Choroid plexus epithelial cell (primary cell): ENCODE data around the gene ISCA2.

ENCODE experiments used
- DNase-seq: peaks from one replicate; pipeline ENCODE4 v3.0.0-alpha.2; 2010; ENCODE audit warnings: low read depth
- H3K4me3 ChIP-seq: 2 replicates; pipeline ENCODE4 v1.5.1; 2011; ENCODE audit warnings: low read depth, mild to moderate bottlenecking, control low read depth, low read length, moderate library complexity
- CTCF ChIP-seq: conservative IDR thresholded peaks from 2 replicates; pipeline ENCODE4 v1.5.1; 2011; ENCODE audit warnings: low read depth, mild to moderate bottlenecking, control low read depth, inconsistent platforms, low read length, moderate library complexity

Gene ISCA2

GRCh38 chr14:74474376-74474775 lies 19.2 kb upstream of the ISCA2 start:
- H3K4me3 ChIP-seq: no peak overlapping the region
- no peak for DNase-seq
- TF ChIP-seq CTCF: no peak

- no peak for TF ChIP-seq CTCF
Observed at GRCh38 chr14:74475678-74476077, 17.9 kb upstream of the ISCA2 start.

GRCh38 chr14:74476107-74476506 lies 17.5 kb upstream of the ISCA2 start:
- no peak for TF ChIP-seq CTCF
- DNase-seq: no peak

More at GRCh38 chr14:74475678-74476077, 17.9 kb upstream of the ISCA2 start:
- no peak overlapping the region for H3K4me3 ChIP-seq
- DNase-seq: peak; percentile 61

GRCh38 chr14:74476607-74477006 lies 17.0 kb upstream of the ISCA2 start:
- TF ChIP-seq CTCF: no peak

More at GRCh38 chr14:74476107-74476506, 17.5 kb upstream of the ISCA2 start:
- H3K4me3 ChIP-seq: no peak overlapping the region

GRCh38 chr14:74478996-74479635 lies 14.4 kb upstream of the ISCA2 start:
- DNase-seq: peak; percentile 44
- TF ChIP-seq CTCF: peak; percentile 74

More at GRCh38 chr14:74476607-74477006, 17.0 kb upstream of the ISCA2 start:
- no peak for DNase-seq
- no peak overlapping the region for H3K4me3 ChIP-seq

GRCh38 chr14:74480046-74480445 lies 13.5 kb upstream of the ISCA2 start:
- TF ChIP-seq CTCF: no peak

More at GRCh38 chr14:74478996-74479635, 14.4 kb upstream of the ISCA2 start:
- H3K4me3 ChIP-seq: no peak overlapping the region

GRCh38 chr14:74482571-74482970 lies 11.0 kb upstream of the ISCA2 start:
- no peak for TF ChIP-seq CTCF
- H3K4me3 ChIP-seq: no peak overlapping the region
- DNase-seq: no peak

More at GRCh38 chr14:74480046-74480445, 13.5 kb upstream of the ISCA2 start:
- no peak for DNase-seq
- no peak overlapping the region for H3K4me3 ChIP-seq
